SW480 (cell line): Measurements from ENCODE around the gene PARP4.
A peak's percentile ranks its signal among the peaks of the same experiment; 100 is the strongest.
"Not testable (repeated sequence)": the region's sequence is repeated elsewhere in the genome, so short reads cannot be mapped to it uniquely, and the experiment has no call there.

ENCODE experiments used
- DNase-seq: peaks from one replicate; pipeline ENCODE4 v3.0.0-alpha.2; 2016; ENCODE audit warnings: low spot score

The PARP4 gene

DNA sequence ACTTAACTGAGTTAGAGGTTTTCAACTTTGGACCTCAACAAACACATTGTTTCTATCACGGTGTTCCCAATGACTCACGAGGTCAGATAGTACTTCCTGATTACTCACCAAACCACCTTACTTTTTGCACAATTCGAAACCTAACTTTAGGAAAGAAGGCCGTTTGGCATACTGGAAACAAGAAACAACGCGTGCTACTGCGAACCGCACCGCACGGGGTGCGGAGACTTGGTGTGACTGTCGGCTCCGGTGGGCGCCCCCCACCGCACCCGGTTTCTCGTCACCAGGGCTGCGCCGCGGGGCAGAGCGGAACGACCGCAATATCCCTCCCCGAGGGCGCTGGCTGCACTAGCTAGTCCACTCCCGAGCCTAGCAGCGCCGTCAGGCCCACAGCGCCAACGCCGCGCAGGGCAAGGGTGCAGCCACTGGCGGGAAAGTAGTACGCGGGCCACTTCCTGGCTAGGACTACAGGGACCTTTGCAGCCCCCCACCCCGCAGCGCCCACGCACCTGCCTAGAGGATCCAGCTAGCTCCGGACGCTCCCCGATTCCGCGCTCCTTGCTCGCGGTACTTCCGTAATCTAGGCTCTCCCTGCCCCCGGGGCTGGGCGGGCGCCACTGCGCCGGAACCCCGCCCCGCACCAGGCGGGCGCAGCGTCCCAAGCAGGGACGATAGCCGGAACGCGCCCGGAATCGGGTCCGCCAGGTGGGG lies at the start of gene PARP4:
Gene PARP4 (minus strand): TSS at position 582 of the 711 bp plus-strand sequence. CDS start 9,002 bp downstream, outside the sequence.
- peak; percentile 94 for DNase-seq

DNA sequence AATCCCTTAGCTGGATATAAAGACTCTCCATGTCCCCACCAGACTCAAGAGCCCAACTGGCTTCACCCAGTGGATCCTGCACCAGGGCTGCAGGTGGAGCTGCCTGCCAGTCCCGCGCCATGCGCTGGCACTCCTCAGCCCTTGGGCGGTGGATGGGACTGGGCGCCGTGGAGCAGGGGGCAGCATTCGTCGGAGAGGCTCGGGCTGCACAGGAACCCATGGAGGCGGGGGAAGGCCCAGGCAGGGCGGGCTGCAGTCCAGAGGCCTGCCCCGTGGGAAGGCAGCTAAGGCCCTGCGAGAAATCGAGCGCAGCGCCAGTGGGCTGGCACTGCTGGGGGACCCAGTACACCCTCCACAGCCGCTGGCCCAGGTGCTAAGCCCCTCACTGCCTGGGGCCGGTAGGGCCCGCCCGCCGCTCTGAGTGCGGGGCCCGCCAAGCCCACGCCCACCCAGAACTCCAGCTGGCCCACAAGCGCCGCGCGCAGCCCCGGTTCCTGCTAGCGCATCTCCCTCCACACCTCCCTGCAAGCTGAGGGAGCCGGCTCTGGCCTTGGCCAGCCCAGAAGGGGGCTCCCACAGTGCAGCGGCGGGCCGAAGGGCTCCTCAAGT lies 48.1 kb upstream of the PARP4 start:
- not testable (repeated sequence) for DNase-seq

DNA sequence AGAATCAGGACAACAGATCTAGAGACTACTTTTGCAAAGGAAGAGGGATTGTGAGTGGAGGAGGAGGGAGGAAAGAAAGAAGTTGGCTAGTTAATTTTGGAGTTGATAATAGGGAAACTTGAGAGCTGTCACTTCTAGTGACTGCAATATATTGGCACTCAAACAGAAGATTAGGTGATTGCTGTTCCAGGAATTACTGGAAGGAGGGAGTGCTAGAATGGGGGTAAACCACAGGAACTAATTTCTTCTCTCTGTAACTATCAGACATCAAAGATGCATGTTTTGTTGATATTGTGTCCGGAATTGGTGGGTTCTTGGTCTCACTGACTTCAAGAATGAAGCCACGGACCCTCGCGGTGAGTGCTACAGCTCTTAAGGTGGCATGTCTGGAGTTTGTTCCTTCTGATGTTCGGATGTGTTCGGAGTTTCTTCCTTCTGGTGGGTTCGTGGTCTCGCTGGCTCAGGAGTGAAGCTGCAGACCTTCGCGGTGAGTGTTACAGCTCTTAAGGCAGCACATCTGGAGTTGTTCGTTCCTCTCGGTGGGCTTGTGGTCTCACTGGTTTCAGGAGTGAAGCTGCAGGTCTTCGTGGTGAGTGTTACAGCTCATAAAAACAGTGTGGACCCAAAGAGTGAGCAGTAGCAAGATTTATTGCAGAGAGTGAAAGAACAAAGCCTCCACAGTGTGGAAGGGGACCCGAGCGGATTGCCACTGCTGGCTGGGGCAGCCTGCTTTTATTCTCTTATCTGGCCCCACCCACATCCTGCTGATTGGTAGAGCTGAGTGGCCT lies 47.0 kb upstream of the PARP4 start:
- DNase-seq, result not testable (repeated sequence)

DNA sequence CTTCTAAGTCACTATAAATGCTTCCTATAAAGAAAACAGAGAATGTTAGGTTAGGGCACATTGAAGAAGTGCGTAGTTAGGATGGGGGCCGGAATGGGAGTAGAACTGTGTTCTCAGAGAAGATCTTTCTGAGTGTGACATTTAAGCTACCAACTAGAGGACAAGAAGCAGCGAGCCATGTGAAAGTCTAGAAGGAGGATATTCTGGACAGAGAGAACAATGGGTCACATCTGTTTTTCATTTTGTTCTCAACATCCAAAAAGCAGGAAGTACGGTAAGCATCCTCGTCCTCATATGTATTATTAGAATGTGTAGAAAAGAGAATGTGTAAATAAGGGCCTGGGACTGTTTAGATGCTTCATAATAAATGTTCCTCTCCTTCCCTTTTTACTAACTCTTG lies 44.5 kb upstream of the PARP4 start:
- DNase-seq, result no peak

DNA sequence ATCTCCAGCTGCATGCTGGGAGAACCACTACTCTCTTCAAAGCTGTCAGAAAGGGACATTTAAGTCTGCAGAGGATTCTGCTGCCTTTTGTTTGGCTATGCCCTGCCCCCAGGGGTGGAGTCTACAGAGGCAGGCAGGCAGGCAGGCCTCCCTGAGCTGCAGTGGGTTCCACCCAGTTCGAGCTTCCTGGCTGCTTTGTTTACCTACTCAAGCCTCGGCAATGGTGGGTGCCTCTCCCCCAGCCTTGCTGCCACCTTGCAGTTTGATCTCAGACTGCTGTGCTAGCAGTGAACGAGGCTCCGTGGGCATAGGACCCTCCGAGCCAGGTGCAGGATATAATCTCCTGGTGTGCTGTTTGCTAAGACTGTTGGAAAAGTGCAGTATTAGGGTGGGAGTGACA lies 41.3 kb upstream of the PARP4 start:
- not testable (repeated sequence) for DNase-seq

DNA sequence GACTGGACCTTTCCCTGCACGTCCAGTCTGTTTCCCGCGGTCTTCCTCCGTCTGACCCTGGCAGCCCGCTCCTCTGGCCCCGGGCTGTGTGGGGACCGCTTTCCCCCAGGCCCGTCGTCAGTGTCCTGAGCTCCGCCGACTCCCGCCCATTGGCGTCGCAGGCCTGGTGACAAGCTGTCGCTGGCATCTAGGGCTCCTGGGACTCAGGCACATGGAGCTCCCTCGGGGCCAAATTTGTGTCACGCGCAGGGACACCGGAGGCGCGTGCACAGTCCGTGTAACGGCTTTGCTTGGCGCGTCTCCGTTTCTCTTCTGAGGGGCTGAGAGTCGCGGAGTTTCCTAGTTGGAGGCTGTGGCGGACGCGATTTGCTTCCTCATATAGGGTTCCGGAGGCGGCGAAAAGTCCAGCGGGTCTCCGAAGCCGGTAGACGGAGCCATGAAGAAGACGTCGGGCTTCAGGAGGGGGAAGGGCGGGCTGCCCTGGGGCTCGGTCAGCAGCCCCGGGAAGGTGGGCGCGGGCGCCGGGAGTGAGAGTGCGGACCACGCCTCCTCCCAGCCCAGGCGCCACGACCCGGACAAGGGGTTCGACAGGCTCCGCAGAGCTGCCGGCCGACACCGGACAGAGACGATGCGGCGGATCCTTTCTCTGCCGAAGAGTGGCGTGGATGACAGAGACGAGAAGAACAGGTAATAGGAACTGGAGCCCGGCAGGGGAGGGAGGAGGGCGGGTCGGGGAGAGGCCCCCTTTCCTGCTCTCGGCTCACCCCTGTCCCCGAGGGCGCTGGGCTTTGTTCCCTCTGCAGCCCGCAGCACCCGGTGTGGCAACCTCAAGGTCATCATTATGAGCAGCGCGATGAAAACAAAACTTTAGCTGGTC lies 29.1 kb upstream of the PARP4 start:
- not testable (repeated sequence) for DNase-seq

DNA sequence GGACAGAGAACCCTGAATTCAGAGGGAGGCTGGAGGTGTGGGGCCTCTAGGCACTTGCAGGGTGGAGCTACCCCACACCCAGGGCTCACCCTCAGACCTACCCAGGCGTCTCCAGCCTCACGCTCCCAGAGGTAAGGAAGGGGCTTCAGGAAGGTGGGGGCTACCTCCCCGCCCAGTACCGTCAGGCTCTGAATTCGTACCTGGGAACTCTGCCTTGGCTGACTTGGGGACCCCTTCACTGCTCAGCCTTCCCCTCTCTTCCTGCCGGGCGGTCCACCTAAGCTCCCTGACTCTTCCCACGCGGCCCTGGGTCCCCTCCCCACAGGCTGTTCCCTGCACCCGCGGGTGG lies 28.5 kb upstream of the PARP4 start:
- no peak for DNase-seq

DNA sequence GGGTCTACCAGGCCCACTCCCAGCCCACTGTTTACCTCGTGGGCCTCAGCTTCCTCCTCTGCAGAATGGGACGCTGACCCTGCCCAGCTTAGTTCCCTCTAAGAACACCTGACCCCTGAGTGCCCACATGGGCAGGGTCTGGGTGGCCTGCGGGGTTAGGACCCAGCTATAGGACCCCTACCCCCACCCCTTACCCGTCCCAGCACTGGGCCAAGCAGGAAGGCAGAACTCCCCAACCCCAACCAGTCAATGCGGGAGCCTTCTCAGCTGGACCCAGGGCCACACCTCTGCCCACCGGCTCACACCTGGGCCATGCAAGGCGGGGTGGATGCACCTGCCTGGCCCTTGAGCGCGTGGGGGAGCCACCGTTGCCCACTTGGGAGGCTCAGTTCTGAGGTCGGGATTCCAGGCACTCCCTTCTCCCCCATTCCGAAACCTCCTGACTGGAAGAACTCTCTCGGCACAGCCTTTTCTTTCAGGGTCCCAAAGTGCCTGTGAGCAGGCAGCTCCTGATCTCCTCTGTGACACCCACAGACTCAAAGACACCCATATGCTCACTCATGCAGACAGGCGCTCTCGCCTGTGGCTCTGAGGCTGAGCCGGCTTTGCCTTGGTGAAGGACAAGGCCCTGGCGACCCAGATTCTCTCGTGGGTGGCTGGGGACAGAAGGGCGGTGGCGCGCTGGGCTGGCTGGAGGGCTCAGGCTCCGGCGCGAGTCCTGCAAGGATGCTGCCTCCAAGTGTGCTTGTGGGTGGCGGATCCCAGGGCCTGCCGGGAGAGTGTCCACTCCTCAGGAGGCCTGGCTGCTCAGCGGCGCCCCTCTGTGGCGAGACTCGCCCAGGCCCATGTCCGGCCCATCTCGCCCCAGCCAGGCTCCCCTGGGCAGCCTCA lies 27.9 kb upstream of the PARP4 start:
- DNase-seq, result no peak

DNA sequence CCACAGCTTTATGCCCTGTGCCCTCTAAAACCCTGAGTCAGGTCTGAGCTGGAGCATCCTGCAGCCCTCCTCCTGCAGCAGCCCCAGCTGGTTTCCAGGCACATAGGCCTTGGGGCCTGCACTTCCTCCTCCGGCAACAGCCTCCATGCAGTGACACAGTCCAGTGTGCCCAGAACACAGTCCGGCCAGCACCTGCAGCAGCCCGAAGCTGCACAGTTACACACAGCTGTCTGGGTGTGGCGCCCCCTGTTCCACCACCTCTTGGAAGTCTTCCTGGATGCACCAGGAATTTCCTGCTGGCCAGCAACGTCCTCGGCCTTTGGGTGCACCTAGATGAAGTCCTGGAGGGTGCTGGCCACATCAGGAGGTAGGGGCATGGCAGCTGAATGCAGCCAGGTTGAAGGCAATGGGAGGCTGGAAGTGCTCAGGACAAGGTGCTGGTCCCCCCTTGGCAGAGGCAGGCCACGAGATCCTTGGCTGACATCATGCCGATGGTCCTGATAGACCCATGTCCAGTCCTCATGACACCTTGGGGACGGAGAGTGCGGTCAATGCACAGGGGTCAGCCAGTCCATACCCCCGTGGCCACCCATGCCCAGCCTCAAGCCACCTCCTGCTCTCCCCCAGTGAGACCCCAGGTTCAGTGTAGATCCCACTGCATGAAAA lies 27.1 kb upstream of the PARP4 start:
- no peak for DNase-seq

DNA sequence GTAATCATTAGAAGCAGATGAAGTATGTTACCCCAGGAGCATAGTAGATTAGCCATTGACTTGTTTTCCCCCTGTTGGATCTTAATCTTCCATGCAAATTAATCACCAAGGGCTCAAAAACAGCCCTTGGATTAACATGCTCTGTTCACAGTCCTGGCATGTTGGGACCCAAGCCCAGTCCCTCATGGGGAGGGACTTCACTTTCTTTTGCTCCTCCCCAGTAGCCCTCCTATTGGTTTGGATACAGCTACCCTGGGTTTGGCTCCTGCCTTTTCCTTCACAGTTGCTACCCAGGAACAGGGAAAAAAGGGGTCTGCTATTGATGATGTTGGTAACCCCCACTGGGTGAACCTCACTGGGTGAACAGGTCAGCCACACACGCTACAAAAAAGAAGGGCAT lies 16.9 kb upstream of the PARP4 start:
- DNase-seq, result no peak

DNA sequence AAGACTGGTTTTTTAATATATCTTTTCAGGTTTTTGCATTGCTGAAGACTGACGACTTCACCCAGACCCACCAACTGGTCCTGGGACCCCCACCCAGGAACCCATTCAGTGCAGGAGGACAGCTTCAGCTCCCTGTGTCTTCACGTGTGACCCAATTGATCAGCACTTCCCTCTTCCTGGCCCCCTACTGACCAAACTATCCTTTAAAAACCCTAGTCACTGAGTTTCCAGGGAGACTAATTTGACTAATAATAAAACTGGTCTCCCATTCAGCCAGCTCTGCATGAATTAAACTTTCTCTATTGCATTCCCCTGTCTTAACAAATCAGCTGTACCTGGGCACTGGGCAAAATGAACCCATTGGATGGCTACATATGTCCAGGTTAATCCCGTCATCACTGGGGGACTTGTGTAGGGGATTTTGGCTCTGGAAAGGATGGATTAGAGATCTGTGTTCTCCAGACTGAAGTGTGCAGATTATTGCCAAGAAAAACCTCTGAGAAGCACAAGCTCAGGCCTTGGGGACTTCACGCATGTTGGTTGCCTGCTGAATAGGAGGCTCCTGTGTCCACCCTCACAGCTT lies 16.3 kb upstream of the PARP4 start:
- no peak for DNase-seq

DNA sequence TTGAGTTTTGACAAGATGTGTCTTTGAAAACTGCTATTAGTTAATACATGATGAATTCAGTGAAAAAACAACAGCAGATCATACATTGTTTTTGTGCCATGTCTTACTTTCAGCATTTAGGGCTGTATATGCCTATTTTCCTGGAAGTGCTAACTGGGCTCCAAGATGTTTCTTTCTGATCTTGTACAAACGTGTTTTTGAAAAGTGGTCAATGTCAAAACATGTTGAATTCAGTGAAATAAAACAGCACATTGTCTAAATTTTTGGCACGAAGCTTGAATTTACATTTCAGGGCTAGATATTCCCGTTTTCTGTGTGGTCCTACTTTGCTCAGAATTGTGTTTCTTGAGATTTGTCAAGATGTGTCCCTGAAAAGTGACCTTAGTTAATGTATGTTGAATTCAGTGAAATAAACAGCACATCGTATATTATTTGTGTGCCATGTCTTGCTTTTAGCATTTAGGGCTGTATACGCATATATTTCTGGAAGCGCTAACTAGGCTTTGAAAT lies 14.7 kb upstream of the PARP4 start:
- no peak for DNase-seq

DNA sequence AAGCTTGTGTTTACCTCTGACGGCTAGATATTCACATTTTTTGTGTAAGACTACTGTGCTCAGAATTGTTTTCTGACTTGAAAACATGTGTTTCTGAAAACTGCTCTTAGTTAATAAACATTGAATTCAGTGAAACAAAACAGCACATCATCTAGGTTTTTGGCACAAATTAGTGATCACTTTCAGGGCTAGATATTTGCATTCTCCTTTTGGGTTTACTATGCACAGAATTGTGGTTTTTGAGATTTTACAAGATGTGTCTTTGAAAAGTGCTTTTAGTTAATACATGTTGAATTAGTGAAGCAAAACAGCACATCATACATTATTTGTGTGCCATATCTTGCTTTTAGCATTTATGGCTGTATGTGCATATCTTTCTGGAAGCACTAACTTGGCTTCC lies 8.2 kb upstream of the PARP4 start:
- no peak for DNase-seq

DNA sequence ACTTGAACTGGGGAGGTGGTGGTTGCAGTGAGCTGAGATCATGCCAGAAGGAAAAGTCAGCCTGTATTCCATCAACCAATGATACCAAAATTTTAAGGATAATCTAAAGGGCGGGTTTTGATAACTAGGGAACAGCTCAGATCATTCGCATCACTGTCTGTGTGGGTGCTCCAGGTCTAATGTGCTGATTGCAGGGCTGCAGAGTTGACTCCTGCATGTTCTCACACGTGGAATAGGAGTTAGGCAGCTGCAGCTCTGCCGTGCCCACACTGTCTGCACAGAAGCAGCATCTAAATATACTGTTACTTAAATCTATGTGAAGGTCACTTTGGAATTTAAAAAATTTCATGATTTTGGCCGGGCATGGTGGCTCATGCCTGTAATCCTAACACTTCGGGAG lies 4.3 kb upstream of the PARP4 start:
- DNase-seq, result no peak

DNA sequence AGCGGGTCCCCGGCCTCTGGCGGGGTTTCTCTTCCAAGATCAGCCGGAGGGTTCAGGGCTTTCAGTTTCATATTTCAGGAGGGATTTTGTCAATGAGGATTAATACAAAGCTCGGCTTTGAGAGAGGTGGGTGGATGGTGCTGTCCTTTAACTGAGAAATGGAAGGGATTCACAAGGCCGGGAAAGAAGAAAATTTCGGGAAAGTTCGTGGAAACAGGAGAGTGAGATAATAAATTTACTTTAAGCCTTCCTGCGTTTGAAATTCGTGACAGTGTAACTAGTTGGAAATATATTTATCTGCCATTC lies 283 bp upstream of the PARP4 start:
- DNase-seq, result no peak

DNA sequence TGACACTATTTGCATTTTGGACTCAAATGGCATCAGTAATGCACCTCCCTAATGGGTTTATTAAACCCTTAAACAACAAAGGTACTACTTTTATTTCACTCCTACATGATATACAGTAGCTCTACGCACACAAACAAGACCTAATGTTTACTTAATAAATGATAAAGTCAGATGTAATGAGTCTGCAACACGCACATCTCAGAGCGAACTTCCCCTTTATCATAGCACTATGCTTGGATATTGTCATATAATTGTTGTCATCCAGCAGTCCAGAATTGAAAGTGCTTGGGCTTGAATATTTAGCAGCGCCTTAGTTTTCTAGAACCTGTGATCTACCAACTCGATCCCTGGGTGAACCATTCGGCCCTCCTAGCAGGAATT lies 772 bp downstream of the PARP4 start:
- no peak for DNase-seq

DNA sequence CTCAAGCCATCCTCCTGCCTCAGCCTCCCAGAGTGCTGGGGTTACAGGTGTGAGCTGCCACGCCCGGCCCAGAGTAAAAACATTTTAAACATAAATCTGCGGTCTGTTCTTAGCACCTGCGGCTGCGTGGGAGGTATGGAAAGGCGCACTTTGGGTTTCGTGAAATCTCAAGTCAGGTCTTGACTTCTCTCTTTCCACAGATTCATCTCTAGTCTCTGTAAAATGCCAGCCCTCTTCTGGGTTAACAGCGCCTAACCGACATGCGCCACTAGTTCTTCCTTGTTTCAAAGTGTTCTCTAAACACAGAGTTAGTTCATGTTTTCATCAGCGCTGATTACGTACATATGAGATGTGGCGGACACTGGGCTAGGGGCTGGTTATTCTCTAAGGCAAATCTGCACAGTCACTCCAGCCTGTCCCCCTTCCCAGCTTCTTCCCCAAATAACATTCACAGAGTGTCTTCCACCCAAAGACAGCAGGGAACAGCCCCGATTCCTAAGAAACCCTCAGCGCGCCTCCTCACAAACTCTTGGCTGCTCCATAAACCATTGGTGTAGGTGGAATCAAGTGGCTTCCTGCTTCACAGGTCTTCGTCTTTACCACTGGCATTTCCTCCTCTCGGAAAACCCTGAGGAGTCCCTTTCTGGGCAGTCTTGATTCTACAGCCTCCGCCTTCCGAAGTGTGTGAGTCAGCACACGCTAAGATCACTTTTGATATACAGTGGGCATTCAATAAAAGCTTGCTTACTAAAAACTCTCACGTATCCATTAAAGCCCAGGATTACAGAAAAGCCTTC lies 1.4 kb downstream of the PARP4 start:
- DNase-seq, result peak; percentile 81

DNA sequence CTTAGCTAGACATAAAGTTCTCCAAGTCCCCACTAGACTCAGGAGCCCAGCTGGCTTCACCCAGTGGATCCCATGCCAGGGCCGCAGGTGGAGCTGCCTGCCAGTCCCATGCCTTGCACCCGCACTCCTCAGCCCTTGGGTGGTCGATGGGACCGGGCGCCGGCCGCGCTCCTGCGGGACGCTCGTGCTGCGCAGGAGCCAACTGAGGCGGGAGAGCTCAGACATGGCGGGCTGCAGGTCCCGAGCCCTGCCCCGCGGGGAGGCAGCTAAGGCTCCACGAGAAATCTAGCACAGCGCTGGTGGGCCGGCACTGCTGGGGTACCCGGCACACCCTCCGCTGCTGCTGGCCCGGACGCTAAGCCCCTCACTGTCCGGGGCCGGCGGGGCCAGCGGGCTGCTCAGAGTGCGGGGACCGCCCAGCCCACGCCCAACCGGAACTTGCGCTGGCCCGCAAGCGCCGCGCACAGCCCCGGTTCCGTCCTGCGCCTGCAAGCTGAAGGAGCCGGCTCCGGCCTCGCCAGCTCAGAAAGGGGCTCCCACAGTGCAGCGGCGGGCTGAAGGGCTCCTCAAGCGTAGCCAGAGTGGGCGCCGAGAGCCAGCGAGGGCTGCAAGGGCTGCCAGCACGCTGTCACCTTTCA lies 5.8 kb downstream of the PARP4 start:
- no peak for DNase-seq

DNA sequence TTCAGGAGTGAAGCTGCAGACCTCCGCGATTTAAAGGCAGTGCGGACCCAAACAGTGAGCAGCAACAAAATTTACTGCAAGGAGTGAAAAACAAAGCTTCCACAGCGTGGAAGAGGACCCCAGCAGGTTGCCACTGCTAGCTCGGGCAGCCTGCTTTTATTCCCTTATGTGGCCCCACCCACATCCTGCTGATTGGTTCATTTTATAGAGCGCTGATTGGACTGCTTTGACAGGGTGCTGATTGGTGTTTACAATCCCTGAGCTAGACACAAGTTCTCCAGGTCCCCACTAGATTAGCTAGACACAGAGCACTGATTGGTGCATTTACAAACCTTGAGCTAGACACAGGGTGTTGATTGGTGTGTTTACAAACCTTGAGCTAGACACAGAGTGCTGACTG lies 6.3 kb downstream of the PARP4 start:
- DNase-seq, result not testable (repeated sequence)
